Measurements from ENCODE around the gene AP2M1.

AP2M1 gene

DNA sequence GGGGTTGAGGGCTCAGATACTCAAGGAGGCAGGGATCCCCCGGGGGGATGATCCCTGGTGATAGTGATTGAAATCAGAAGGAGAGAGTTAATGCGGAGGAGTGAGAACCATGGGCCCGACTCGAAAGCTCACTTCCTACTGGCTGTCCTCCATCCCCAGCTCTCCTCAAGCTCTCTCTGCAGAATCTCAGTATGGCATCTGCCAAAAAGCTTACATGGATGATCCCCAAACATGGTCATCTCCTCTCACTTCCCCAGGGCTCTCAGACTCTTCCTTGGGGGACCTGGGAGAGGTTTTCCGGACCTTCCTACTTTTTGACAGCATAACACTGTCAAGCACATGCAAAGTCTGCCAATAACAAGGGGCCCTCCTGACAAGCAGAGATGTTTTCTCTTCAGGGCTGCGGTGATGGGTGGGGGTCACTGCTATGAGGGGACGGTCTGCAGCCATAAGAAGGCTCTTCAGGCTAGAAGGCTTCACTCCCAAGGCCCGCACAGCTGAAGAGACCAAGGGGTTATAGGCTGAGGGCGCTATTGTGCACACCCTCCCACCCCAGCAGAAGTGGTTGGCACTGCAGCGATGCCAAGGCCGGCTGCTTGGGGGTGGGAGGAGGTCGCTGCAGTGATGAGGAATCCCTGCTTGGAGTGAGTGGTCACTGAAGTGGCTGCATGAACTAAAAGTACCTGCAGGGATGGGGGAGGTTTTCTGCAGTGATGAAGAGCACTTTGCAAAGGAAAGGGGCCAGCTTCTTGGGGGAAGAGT is 53.9 kb downstream of the AP2M1 start:
- no peak for DNase-seq (ENCODE audit: low spot score)

DNA sequence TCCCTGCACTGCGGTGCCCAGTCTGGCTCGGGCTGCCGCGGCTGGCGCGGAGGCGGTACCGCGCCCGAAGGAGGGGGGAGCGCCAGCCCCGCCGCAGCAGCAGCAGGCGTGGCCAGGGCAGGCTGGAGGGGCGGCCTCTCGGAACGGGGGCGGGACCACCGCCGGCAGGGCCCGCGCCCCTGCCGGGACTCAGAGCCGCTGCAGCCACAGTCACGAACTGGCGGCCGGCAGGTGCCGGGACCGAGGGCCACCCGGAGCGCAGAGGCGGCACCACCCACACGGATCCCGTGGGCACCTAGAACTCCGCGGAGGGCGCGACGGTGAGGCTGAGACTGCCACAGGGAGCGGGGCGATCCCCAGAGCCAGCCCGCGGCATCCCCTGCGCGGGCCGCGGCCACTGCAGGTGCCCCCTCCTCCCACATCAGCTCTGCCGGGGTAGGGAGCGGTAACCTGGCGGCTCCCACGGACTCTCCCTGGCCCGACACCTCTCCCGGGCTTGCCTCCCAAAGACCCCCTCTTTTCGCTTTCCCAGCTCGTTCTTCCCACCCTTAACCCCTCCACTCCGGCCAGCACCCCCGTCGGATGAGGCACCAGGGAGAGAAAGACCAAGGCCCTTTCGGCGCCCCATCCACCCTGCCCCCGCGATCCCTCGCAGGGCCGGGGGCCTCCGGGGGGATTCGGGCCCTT is 54.9 kb downstream of the AP2M1 start, which contains the start of gene VWA5B2:
VWA5B2 (plus strand) TSS at position 192 of the 687 bp plus-strand sequence. CDS start 944 bp downstream, outside the sequence.
- DNase-seq (ENCODE audit: low spot score): peak; percentile 90

- DNase-seq (ENCODE audit: low spot score): peak; percentile 39
These were observed 55.5 kb downstream of the AP2M1 start for GRCh38 chr3:184230081-184230602.

- DNase-seq (ENCODE audit: low spot score): no peak
These were observed 56.2 kb downstream of the AP2M1 start for GRCh38 chr3:184230603-184231528.

DNA sequence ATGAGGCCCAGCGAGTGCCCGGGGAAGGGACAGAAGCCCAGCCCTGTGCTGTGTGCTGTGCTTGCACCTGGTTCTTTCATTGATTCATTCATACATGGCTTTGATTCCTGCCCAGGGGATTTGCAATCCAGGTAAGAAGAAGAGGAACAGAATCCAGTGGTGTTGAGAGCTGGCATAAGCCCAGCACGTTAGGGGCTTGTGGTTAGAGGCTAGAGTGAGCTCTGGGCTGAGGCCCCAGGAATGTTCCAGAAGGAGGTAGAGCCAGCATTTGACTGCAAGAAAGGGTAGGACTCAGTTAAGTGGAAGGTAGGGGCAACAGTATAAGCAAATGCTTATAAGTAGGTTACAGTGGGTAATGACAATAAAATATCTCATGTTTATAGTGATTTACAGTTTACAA is 57.0 kb downstream of the AP2M1 start:
- DNase-seq (ENCODE audit: low spot score): no peak

DNA sequence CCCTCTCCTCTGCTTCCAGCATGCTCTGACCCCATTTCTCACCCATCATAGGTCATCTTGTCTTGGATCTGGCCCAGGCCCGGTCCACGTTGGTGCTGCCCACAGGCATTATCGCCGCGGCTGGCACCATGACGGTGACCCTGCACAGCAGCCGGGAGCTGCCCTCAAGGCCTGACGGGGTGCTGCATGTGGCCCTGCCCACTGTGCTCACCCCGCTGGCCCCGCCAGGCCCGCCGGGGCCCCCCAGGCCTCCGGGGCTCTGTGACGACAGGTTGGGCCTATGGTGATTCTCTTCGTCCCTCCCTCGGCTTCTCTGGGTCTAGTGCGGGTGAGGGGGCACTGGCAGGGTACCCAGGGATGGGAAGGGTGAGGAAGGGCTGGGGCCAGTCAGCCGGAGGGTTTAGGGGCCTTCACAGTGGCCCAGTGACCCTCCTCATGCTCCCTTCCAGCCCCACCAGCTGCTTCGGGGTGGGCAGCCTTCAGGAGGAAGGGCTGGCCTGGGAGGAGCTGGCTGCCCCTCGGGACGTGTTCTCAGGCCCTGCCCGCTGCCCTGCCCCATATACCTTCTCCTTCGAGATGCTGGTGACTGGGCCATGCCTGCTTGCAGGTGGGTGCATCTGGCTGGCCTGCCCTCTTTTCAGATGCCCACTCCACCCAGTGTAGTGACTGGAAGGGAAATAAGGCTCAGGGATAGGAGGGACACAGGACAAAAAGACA is 58.6 kb downstream of the AP2M1 start:
- no peak for DNase-seq (ENCODE audit: low spot score)
